ENCODE data around the gene ZCCHC2. TPM values are rescaled to one million over a fixed set of nuclear protein-coding genes. Genes with fewer than 3 reads are reported as not detected.

ZCCHC2 gene
- total and polyA plus RNA-seq, 9 of the 15 experiments (the other 6 are each of a cell fraction or from before 2014, with no cell fraction given): 1.0 to 9.2 (median 6.0) TPM

- intact Hi-C loops (cut with micrococcal nuclease): no loop called here
- 91% methylated on average over 6 of the region's 11 CpGs for WGBS (ENCODE audit: insufficient coverage, low coverage, missing lambda C conversion rate)
- CTCF ChIA-PET (ENCODE audit: low intra/inter-chr PET ratio): no interaction called here
- no peak for ATAC-seq
- H3K4me1 ChIP-seq (replicated peaks in 1 of 2; ENCODE audit: control insufficient read depth in 2 of 2, insufficient read depth in 2 of 2, low read length in 2 of 2): no peaks in the 10 kb centered on the region
- no peak overlapping the region for H3K4me3 ChIP-seq
- no peak for TF ChIP-seq KAT7 (CRISPR knock-in tag; IDR thresholded peaks at IDR 0.05; ENCODE audit: borderline replicate concordance)
- TF ChIP-seq ZNF696 (CRISPR knock-in tag; conservative IDR thresholded peaks at IDR 0.05): no peak
- TF ChIP-seq ZZZ3 (IDR thresholded peaks at IDR 0.05): no peak
- no peak for TF ChIP-seq POLR2H (tag; IDR thresholded peaks at IDR 0.05; ENCODE audit: low read depth)
- no peak for TF ChIP-seq ZC3H8 (IDR thresholded peaks at IDR 0.05)
- no peak for TF ChIP-seq STAT5A (IDR thresholded peaks at IDR 0.05; ENCODE audit: borderline replicate concordance, low read length)
- TF ChIP-seq HIVEP1 (CRISPR knock-in tag; IDR thresholded peaks at IDR 0.05): no peak
- no peak for TF ChIP-seq CBFA2T3 (IDR thresholded peaks at IDR 0.05)
- no peak for TF ChIP-seq SIX5 (IDR thresholded peaks at IDR 0.05; ENCODE audit: borderline replicate concordance in 1 of 2, insufficient read depth in 1 of 2, low read depth in 1 of 2, low read length in 2 of 2)
- TF ChIP-seq FOXM1 (IDR thresholded peaks at IDR 0.05; ENCODE audit: low read depth): no peak
- no peak for TF ChIP-seq FOXM1 (CRISPR knock-in tag; IDR thresholded peaks at IDR 0.05; ENCODE audit: low read depth)
- no peak for TF ChIP-seq HDAC1 (IDR thresholded peaks at IDR 0.05)
- no peak for TF ChIP-seq FOXJ2 (tag; IDR thresholded peaks at IDR 0.05)
- no peak for TF ChIP-seq ZNF764 (CRISPR knock-in tag; IDR thresholded peaks at IDR 0.05; ENCODE audit: low read depth)
- no peak for TF ChIP-seq ZNF143 (CRISPR knock-in tag; IDR thresholded peaks at IDR 0.05)
- TF ChIP-seq RAD51 (IDR thresholded peaks at IDR 0.05; ENCODE audit: borderline replicate concordance, low read depth): no peak
- no peak for TF ChIP-seq ZNF232 (CRISPR knock-in tag; IDR thresholded peaks at IDR 0.05)
- no peak for TF ChIP-seq CEBPB (tag; IDR thresholded peaks at IDR 0.05)
- TF ChIP-seq BRCA1 (IDR thresholded peaks at IDR 0.05): no peak
- TF ChIP-seq BRCA1 (CRISPR knock-in tag; IDR thresholded peaks at IDR 0.05): no peak
- H3K36me3 ChIP-seq (ENCODE audit: control insufficient read depth, insufficient read depth, low read length): peaks cover 53% of the 10 kb centered on the region
- no TSS peak for BruUV-seq (replicated peaks)
- H3K79me2 ChIP-seq (ENCODE audit: control insufficient read depth, insufficient read depth, low read length): no peaks in the 10 kb centered on the region
- POLR2A ChIA-PET: no interaction called here
- H4K20me1 ChIP-seq (replicated peaks; ENCODE audit: control insufficient read depth, insufficient read depth, low read length): no peaks in the 10 kb centered on the region
- no peaks in the 10 kb centered on the region for H3K9me1 ChIP-seq (ENCODE audit: control insufficient read depth, insufficient read depth, low read length)
- no peak overlapping the region for H3K27ac ChIP-seq (ENCODE audit: extremely low read depth, low read depth, low read length)
- no peak overlapping the region for H3K4me2 ChIP-seq (ENCODE audit: insufficient read depth, low read length)
- no peak for FAIRE-seq
- H3K9ac ChIP-seq (ENCODE audit: insufficient read depth in 1 of 2, low read depth in 2 of 2, low read length in 2 of 2): 0 out of 4 replicates have a peak overlapping the region, but pooled peaks of 1 of the 2 experiments have one; percentile 17
- H3K27me3 ChIP-seq (ENCODE audit: control insufficient read depth in 2 of 2, insufficient read depth in 2 of 2, low read length in 2 of 2): no peaks in the 10 kb centered on the region
- no peaks in the 10 kb centered on the region for H3K9me3 ChIP-seq (replicated peaks; ENCODE audit: control insufficient read depth, insufficient read depth, low read depth, low read length)
- no peak for DNase-seq (ENCODE audit: extremely low read depth in 1 of 4, low spot score in 3 of 4)
- H2AFZ ChIP-seq (ENCODE audit: low read depth, low read length): no peak overlapping the region
- in situ Hi-C loops (cut with MboI): no loop called here
These were observed 52.0 kb downstream of the ZCCHC2 start for GRCh38 chr18:62574776-62575175.

Data from K562 (cell line).